H9 (cell line): ENCODE data around the gene TPH1. TPM values are rescaled to one million over a fixed set of nuclear protein-coding genes. Genes with fewer than 3 reads are reported as not detected.

Experiments
- DNase-seq: peaks from one replicate; pipeline ENCODE4 v3.0.0-alpha.2; 2017
- H2AFZ ChIP-seq: one replicate; pipeline ENCODE4 v1.6.1; 2013; ENCODE audit warnings: mild to moderate bottlenecking, low read length, control low read depth, moderate library complexity
- H2AK5ac ChIP-seq: 2 replicates; pipeline ENCODE4 v1.6.1; 2013; ENCODE audit warnings: low read length, control low read depth, mixed read lengths; ENCODE audit not compliant: insufficient read length
- H2BK120ac ChIP-seq: one replicate; pipeline ENCODE4 v1.6.1; 2013; ENCODE audit warnings: low read depth, mild to moderate bottlenecking, low read length, control low read depth, inconsistent platforms; ENCODE audit not compliant: poor library complexity, severe bottlenecking
- H2BK12ac ChIP-seq: 2 replicates; pipeline ENCODE4 v1.6.1; 2013; ENCODE audit warnings: low read length, control low read depth, mixed read lengths, low read depth; ENCODE audit not compliant: insufficient read length
- H2BK15ac ChIP-seq: 2 replicates; pipeline ENCODE4 v1.6.1; 2013; ENCODE audit warnings: low read depth, low read length, control low read depth
- H2BK20ac ChIP-seq: one replicate; pipeline ENCODE4 v1.6.1; 2013; ENCODE audit warnings: low read depth, mild to moderate bottlenecking, low read length, control low read depth, inconsistent platforms; ENCODE audit not compliant: poor library complexity, severe bottlenecking
- H2BK5ac ChIP-seq: 2 replicates; pipeline ENCODE4 v1.6.1; 2013; ENCODE audit warnings: low read length, control low read depth, mixed read lengths; ENCODE audit not compliant: insufficient read length
- H3K14ac ChIP-seq: 2 replicates; pipeline ENCODE4 v1.6.1; 2013; ENCODE audit warnings: low read length, control low read depth; ENCODE audit not compliant: insufficient read depth
- H3K18ac ChIP-seq: 2 replicates; pipeline ENCODE4 v1.6.1; 2013; ENCODE audit warnings: low read depth, mild to moderate bottlenecking, mixed read lengths, low read length, control low read depth; ENCODE audit not compliant: insufficient read length
- H3K23ac ChIP-seq: 2 replicates; pipeline ENCODE4 v1.6.1; 2013; ENCODE audit warnings: low read length, control low read depth, mixed read lengths, low read depth; ENCODE audit not compliant: insufficient read length
- H3K23me2 ChIP-seq: 2 replicates; pipeline ENCODE4 v1.6.1; 2013; ENCODE audit warnings: low read depth, mild to moderate bottlenecking, mixed read lengths, low read length, control low read depth; ENCODE audit not compliant: insufficient read length, poor library complexity, severe bottlenecking
- H3K27ac ChIP-seq: 2 replicates; pipeline ENCODE4 v1.5.1; 2013; ENCODE audit warnings: low read length, control low read depth, mixed read lengths, low read depth; ENCODE audit not compliant: insufficient read length
- H3K27me3 ChIP-seq: 2 replicates; pipeline ENCODE4 v1.6.1; 2013; ENCODE audit warnings: low read length, control low read depth, inconsistent platforms; ENCODE audit not compliant: insufficient read depth
- H3K4ac ChIP-seq: 2 replicates; pipeline ENCODE4 v1.6.1; 2013; ENCODE audit warnings: low read depth, mild to moderate bottlenecking, control low read depth, inconsistent platforms, low read length, moderate library complexity
- H3K4me1 ChIP-seq: 2 replicates; pipeline ENCODE4 v1.6.1; 2013; ENCODE audit warnings: low read length, control low read depth, inconsistent platforms; ENCODE audit not compliant: insufficient read depth
- H3K4me2 ChIP-seq: 2 replicates; pipeline ENCODE4 v1.6.1; 2013; ENCODE audit warnings: low read length, control low read depth, mixed read lengths; ENCODE audit not compliant: insufficient read length, insufficient read depth
- H3K56ac ChIP-seq: 2 replicates; pipeline ENCODE4 v1.6.1; 2013; ENCODE audit warnings: low read depth, mild to moderate bottlenecking, mixed read lengths, low read length, control low read depth; ENCODE audit not compliant: insufficient read length
- H3K79me1 ChIP-seq: 2 replicates; pipeline ENCODE4 v1.6.1; 2013; ENCODE audit warnings: low read depth, mild to moderate bottlenecking, moderate library complexity, low read length, control low read depth, inconsistent platforms; ENCODE audit not compliant: insufficient read depth, poor library complexity, severe bottlenecking
- H3K79me2 ChIP-seq: 2 replicates; pipeline ENCODE4 v1.6.1; 2013; ENCODE audit warnings: low read length, control low read depth, inconsistent platforms; ENCODE audit not compliant: insufficient read depth
- H3K9ac ChIP-seq: 2 replicates; pipeline ENCODE4 v1.6.1; 2013; ENCODE audit warnings: low read length, control low read depth, mixed read lengths; ENCODE audit not compliant: insufficient read length; ENCODE audit errors: extremely low read depth
- H3K9me3 ChIP-seq: one replicate; pipeline ENCODE4 v1.6.1; 2013; ENCODE audit warnings: low read depth, low read length, inconsistent platforms; ENCODE audit not compliant: control insufficient read depth
- H3T11ph ChIP-seq: one replicate; pipeline ENCODE4 v1.6.1; 2013; ENCODE audit warnings: mild to moderate bottlenecking, low read length, control low read depth, inconsistent platforms
- H4K20me1 ChIP-seq: one replicate; pipeline ENCODE4 v1.6.1; 2013; ENCODE audit not compliant: control insufficient read depth, insufficient read length, insufficient read depth
- H4K5ac ChIP-seq: 2 replicates; pipeline ENCODE4 v1.6.1; 2013; ENCODE audit warnings: low read depth, mild to moderate bottlenecking, mixed read lengths, low read length, control low read depth; ENCODE audit not compliant: insufficient read length
- H4K8ac ChIP-seq: replicated peaks from 2 replicates; pipeline ENCODE4 v1.6.1; 2013; ENCODE audit warnings: low read length, control low read depth, mixed read lengths, low read depth; ENCODE audit not compliant: insufficient read length
- H4K91ac ChIP-seq: 2 replicates; pipeline ENCODE4 v1.6.1; 2013; ENCODE audit warnings: low read depth, mild to moderate bottlenecking, moderate library complexity, mixed read lengths, low read length, control low read depth; ENCODE audit not compliant: insufficient read length
- H3K27ac Mint-ChIP-seq, 3 experiments: 2 replicates in 2 of 3; 3 replicates in 1 of 3; pipeline ENCODE4 v1.8.0; 2020 to 2021; ENCODE audit warnings: mixed read lengths in 3 of 3, mild to moderate bottlenecking in 1 of 3, moderate library complexity in 1 of 3
- H3K27me3 Mint-ChIP-seq: 2 replicates; pipeline ENCODE4 v1.8.0; 2021; ENCODE audit warnings: low read depth, mild to moderate bottlenecking, moderate library complexity, mixed read lengths
- H3K36me3 Mint-ChIP-seq, 3 experiments: 2 replicates in 2 of 3; 3 replicates in 1 of 3; pipeline ENCODE4 v1.8.0; 2020 to 2021; ENCODE audit warnings: low read depth in 3 of 3, mixed read lengths in 3 of 3; ENCODE audit not compliant: insufficient read depth in 1 of 3
- H3K4me1 Mint-ChIP-seq, 2 experiments: 2 replicates each; pipeline ENCODE4 v1.8.0; 2020; ENCODE audit warnings: mixed read lengths in 2 of 2
- H3K4me3 Mint-ChIP-seq, 2 experiments: 2 replicates in 1 of 2; 3 replicates in 1 of 2; pipeline ENCODE4 v1.8.0; 2020 to 2021; ENCODE audit warnings: mild to moderate bottlenecking in 2 of 2, mixed read lengths in 2 of 2, moderate library complexity in 1 of 2
- H3K9me3 Mint-ChIP-seq, 2 experiments: 2 replicates in 1 of 2; 3 replicates in 1 of 2; pipeline ENCODE4 v1.8.0; 2020; ENCODE audit warnings: mild to moderate bottlenecking in 2 of 2, mixed read lengths in 2 of 2, moderate library complexity in 1 of 2
- CTCF ChIP-seq: fragments of 200-600 bp; sonication (generic); conservative IDR thresholded peaks from 3 replicates; pipeline ENCODE4 v1.8.0; 2021; ENCODE audit warnings: antibody characterized with exemption, mild to moderate bottlenecking
- WGBS: extraction: QIAGEN DNeasy Blood & Tissue Kit; methylation state at CpG from one replicate; pipeline ENCODE4 v1.1.7; 2013; ENCODE audit warnings: missing lambda C conversion rate, low lambda C conversion rate, mixed read lengths; ENCODE audit not compliant: insufficient read length; ENCODE audit errors: extremely low coverage; 5-methylcytosine and 5-hydroxymethylcytosine counted together
- total RNA-seq: library from RNA; stranded (reverse); gene quantifications from 2 replicates; pipeline ENCODE4 v1.2.1, GENCODE V29; 2021

TPH1 gene
- total RNA-seq, 1 experiment from 2014 or later, result 0.17 TPM

- H2BK15ac ChIP-seq, result no peak overlapping the region
- H3K56ac ChIP-seq, result no peak overlapping the region
- H3K79me1 ChIP-seq, result no peaks in the 10 kb centered on the region
- no peak overlapping the region for H3T11ph ChIP-seq
- no peak overlapping the region for H4K91ac ChIP-seq
- Mint-ChIP-seq H3K9me3 (no peaks in the 10 kb centered on the region), H3K27me3 (no peaks in the 10 kb centered on the region), H3K4me1 (no peaks in the 10 kb centered on the region), H3K27ac (no peak overlapping the region), H3K36me3 (peaks cover 31 to 45% (median 38%) of the 10 kb centered on the region in 3 experiments), H3K4me3 (no peak overlapping the region)
- no peak overlapping the region for H2BK120ac ChIP-seq
- H2BK20ac ChIP-seq, result no peak overlapping the region
- H2BK5ac ChIP-seq, result no peak overlapping the region
- no peak overlapping the region for H4K8ac ChIP-seq
- H2AFZ ChIP-seq, result no peak overlapping the region
- WGBS, result no CpG with 5 or more reads among the region's 2 CpGs
- H3K79me2 ChIP-seq, result no peaks in the 10 kb centered on the region
- no peak overlapping the region for H3K9ac ChIP-seq
- no peak overlapping the region for H3K23ac ChIP-seq
- no peaks in the 10 kb centered on the region for H3K27me3 ChIP-seq
- H3K4me2 ChIP-seq, result no peak overlapping the region
- no peak overlapping the region for H3K4ac ChIP-seq
- no peak overlapping the region for H4K5ac ChIP-seq
- no peaks in the 10 kb centered on the region for H4K20me1 ChIP-seq
- H3K14ac ChIP-seq, result no peak overlapping the region
- H3K23me2 ChIP-seq, result no peaks in the 10 kb centered on the region
- H3K18ac ChIP-seq, result no peak overlapping the region
- no peaks in the 10 kb centered on the region for H3K4me1 ChIP-seq
- no peak overlapping the region for H3K27ac ChIP-seq
- no peak overlapping the region for H2BK12ac ChIP-seq
- H2AK5ac ChIP-seq, result no peak overlapping the region
- DNase-seq, result no peak
- no peaks in the 10 kb centered on the region for H3K9me3 ChIP-seq
- no peak for TF ChIP-seq CTCF
These were observed 32.8 kb upstream of the TPH1 start for GRCh38 chr11:18078909-18079308.
